IMR-90 (cell line): ENCODE results near the gene ATP8B4. TPM values are rescaled to one million over a fixed set of nuclear protein-coding genes. Genes with fewer than 3 reads are reported as not detected.

Source experiments
- ATAC-seq: fragments of 200-7000 bp; cut with Tn5 transposase; 2 replicates; pipeline ENCODE4 v1.9.1; 2020; ENCODE audit warnings: low read depth, mild to moderate bottlenecking, moderate library complexity
- BruUV-seq: library from RNA; stranded (reverse); fragments of 400-500 nt; replicated peaks from 2 replicates; lab custom pipeline; 2021; lab: Mats Ljungman, UMichigan
- CTCF ChIA-PET: fragments of 300-600 bp; formaldehyde crosslinking; extraction: SDS; loops from one replicate; lab custom pipeline; 2021; ENCODE audit warnings: antibody characterized with exemption; lab: Yijun Ruan, JAX
- POLR2A ChIA-PET: fragments of 300-600 bp; sonication (Branson Sonifier 250); formaldehyde crosslinking; loops from one replicate; lab custom pipeline; 2022; ENCODE audit warnings: antibody characterized with exemption; ENCODE audit not compliant: unreplicated experiment; lab: Charles Lee
- DNase-seq: peaks from one replicate; pipeline ENCODE4 v3.0.0; 2013
- H2AFZ ChIP-seq: replicated peaks from 2 replicates; pipeline ENCODE3; 2013; ENCODE audit warnings: low read length, mild to moderate bottlenecking; ENCODE audit not compliant: poor library complexity
- H2AK5ac ChIP-seq: 2 replicates; pipeline ENCODE4 v1.6.1; 2013; ENCODE audit warnings: low read depth, low read length, inconsistent platforms
- H2AK9ac ChIP-seq: replicated peaks from 2 replicates; pipeline ENCODE3; 2013; ENCODE audit warnings: mild to moderate bottlenecking, low read depth, low read length, moderate library complexity; ENCODE audit not compliant: poor library complexity
- H2BK120ac ChIP-seq: 2 replicates; pipeline ENCODE4 v1.6.1; 2013; ENCODE audit warnings: low read depth, low read length, inconsistent platforms
- H2BK15ac ChIP-seq: 3 replicates; pipeline ENCODE4 v1.6.1; 2013; ENCODE audit warnings: low read depth, low read length, inconsistent platforms
- H2BK20ac ChIP-seq: 2 replicates; pipeline ENCODE4 v1.6.1; 2013; ENCODE audit warnings: low read depth, mild to moderate bottlenecking, inconsistent platforms, low read length, moderate library complexity
- H2BK5ac ChIP-seq: 2 replicates; pipeline ENCODE4 v1.6.1; 2013; ENCODE audit warnings: mild to moderate bottlenecking, low read depth, low read length, inconsistent platforms; ENCODE audit not compliant: poor library complexity, severe bottlenecking
- H3K14ac ChIP-seq: replicated peaks from 2 replicates; pipeline ENCODE4 v1.6.1; 2013; ENCODE audit warnings: low read depth, low read length, inconsistent platforms
- H3K18ac ChIP-seq: 2 replicates; pipeline ENCODE4 v1.6.1; 2013; ENCODE audit warnings: low read depth, low read length, control low read depth
- H3K23ac ChIP-seq: 2 replicates; pipeline ENCODE4 v1.6.1; 2013; ENCODE audit warnings: low read depth, low read length, inconsistent platforms
- H3K27ac ChIP-seq: 2 replicates; pipeline ENCODE4 v1.5.1; 2013; ENCODE audit warnings: mild to moderate bottlenecking, control low read depth, low read length; ENCODE audit not compliant: insufficient read depth
- H3K27me3 ChIP-seq: 2 replicates; pipeline ENCODE4 v1.6.1; 2013; ENCODE audit warnings: low read length; ENCODE audit not compliant: control insufficient read depth, insufficient read depth
- H3K36me3 ChIP-seq: 2 replicates; pipeline ENCODE4 v1.6.1; 2013; ENCODE audit warnings: low read length, mixed read lengths; ENCODE audit not compliant: control insufficient read depth, insufficient read depth
- H3K4ac ChIP-seq: 2 replicates; pipeline ENCODE4 v1.6.1; 2013; ENCODE audit warnings: low read depth, low read length, inconsistent platforms
- H3K4me1 ChIP-seq: 2 replicates; pipeline ENCODE4 v1.6.1; 2013; ENCODE audit warnings: low read length, mixed read lengths; ENCODE audit not compliant: control insufficient read depth, insufficient read depth
- H3K4me2 ChIP-seq: 2 replicates; pipeline ENCODE4 v1.6.1; 2013; ENCODE audit warnings: low read depth, mild to moderate bottlenecking, control low read depth, low read length, moderate library complexity
- H3K4me3 ChIP-seq: 2 replicates; pipeline ENCODE4 v1.5.1; 2013; ENCODE audit warnings: low read depth, mild to moderate bottlenecking, control low read depth, low read length, moderate library complexity; ENCODE audit not compliant: insufficient read depth
- H3K56ac ChIP-seq: 2 replicates; pipeline ENCODE4 v1.6.1; 2013; ENCODE audit warnings: low read length, inconsistent platforms; ENCODE audit not compliant: insufficient read depth; ENCODE audit errors: extremely low read depth
- H3K79me1 ChIP-seq, 2 experiments: 2 replicates each; pipeline ENCODE4 v1.6.1; 2013; ENCODE audit warnings: low read length in 2 of 2, inconsistent platforms in 1 of 2, low read depth in 1 of 2
- H3K9ac ChIP-seq: 2 replicates; pipeline ENCODE4 v1.6.1; 2013; ENCODE audit warnings: low read depth, low read length, control low read depth
- H3K9me1 ChIP-seq: 2 replicates; pipeline ENCODE4 v1.6.1; 2013; ENCODE audit warnings: low read length, inconsistent platforms; ENCODE audit not compliant: insufficient read depth
- H3K9me3 ChIP-seq: 2 replicates; pipeline ENCODE4 v1.6.1; 2013; ENCODE audit warnings: low read length; ENCODE audit not compliant: control insufficient read depth, insufficient read depth
- H4K20me1 ChIP-seq: 2 replicates; pipeline ENCODE4 v1.6.1; 2013; ENCODE audit warnings: low read length, inconsistent platforms; ENCODE audit not compliant: insufficient read depth
- H4K5ac ChIP-seq: 2 replicates; pipeline ENCODE4 v1.6.1; 2013; ENCODE audit warnings: mild to moderate bottlenecking, low read depth, low read length, control low read depth
- H4K8ac ChIP-seq, 2 experiments: 2 replicates each; pipeline ENCODE4 v1.6.1; 2013; ENCODE audit warnings: low read depth in 2 of 2, low read length in 2 of 2, control low read depth in 1 of 2, inconsistent platforms in 1 of 2
- H4K91ac ChIP-seq: 2 replicates; pipeline ENCODE4 v1.6.1; 2013; ENCODE audit warnings: low read depth, low read length, inconsistent platforms; ENCODE audit not compliant: insufficient read depth
- CEBPB ChIP-seq: IDR thresholded peaks from 2 replicates; pipeline ENCODE4 v1.6.1; 2012; ENCODE audit warnings: low read depth, low read length, improper control_type of control experiment
- CHD1 ChIP-seq: IDR thresholded peaks from 2 replicates; pipeline ENCODE4 v1.6.1; 2012; ENCODE audit warnings: low read depth, low read length, improper control_type of control experiment
- CTCF ChIP-seq: conservative IDR thresholded peaks from 2 replicates; pipeline ENCODE4 v1.5.1; 2012; ENCODE audit warnings: mild to moderate bottlenecking, low read depth, low read length, improper control_type of control experiment
- FOS ChIP-seq: fragments of 150-350 bp; IDR thresholded peaks from 2 replicates; pipeline ENCODE4 v1.6.1; 2016; ENCODE audit warnings: low read depth, low read length
- MAZ ChIP-seq: IDR thresholded peaks from 2 replicates; pipeline ENCODE4 v1.6.1; 2012; ENCODE audit warnings: low read depth, mild to moderate bottlenecking, low read length, improper control_type of control experiment, moderate library complexity, borderline replicate concordance
- MXI1 ChIP-seq: IDR thresholded peaks from 2 replicates; pipeline ENCODE4 v1.6.1; 2012; ENCODE audit warnings: low read depth, mild to moderate bottlenecking, low read length, moderate library complexity, borderline replicate concordance
- POLR2A ChIP-seq: IDR thresholded peaks from 2 replicates; pipeline ENCODE4 v1.6.1; 2012; ENCODE audit warnings: mild to moderate bottlenecking, low read depth, low read length
- RAD21 ChIP-seq: IDR thresholded peaks from 2 replicates; pipeline ENCODE4 v1.6.1; 2012; ENCODE audit warnings: low read length, improper control_type of control experiment
- RCOR1 ChIP-seq: IDR thresholded peaks from 2 replicates; pipeline ENCODE4 v1.6.1; 2012; ENCODE audit warnings: mild to moderate bottlenecking, low read length, improper control_type of control experiment; ENCODE audit not compliant: insufficient replicate concordance
- RFX5 ChIP-seq: IDR thresholded peaks from 2 replicates; pipeline ENCODE4 v1.8.0; 2012; ENCODE audit warnings: low read depth, mild to moderate bottlenecking, low read length, moderate library complexity
- SMC3 ChIP-seq: fragments of 150-350 bp; IDR thresholded peaks from 2 replicates; pipeline ENCODE4 v1.6.1; 2016; ENCODE audit warnings: low read depth, mild to moderate bottlenecking, antibody characterized with exemption, low read length, moderate library complexity
- USF2 ChIP-seq: fragments of 150-350 bp; IDR thresholded peaks from 2 replicates; pipeline ENCODE4 v1.6.1; 2017; ENCODE audit warnings: mild to moderate bottlenecking, antibody characterized with exemption, low read length, low read depth
- WGBS, 2 experiments: methylation state at CpG; one replicate each; pipeline versions ENCODE4 v1.1.5 to v1.1.7; 2013; ENCODE audit warnings: missing lambda C conversion rate in 2 of 2; ENCODE audit not compliant: insufficient read length in 1 of 2; ENCODE audit errors: extremely low coverage in 2 of 2; 5-methylcytosine and 5-hydroxymethylcytosine counted together
- dilution Hi-C: fragments of 300-500 bp; cut with HindIII; formaldehyde crosslinking; loops from one replicate; pipeline ENCODE4 v1.14.3; 2018; ENCODE audit warnings: low sequenced_read_pairs; ENCODE audit not compliant: unreplicated experiment
- in situ Hi-C: fragments of 300-500 bp; cut with MboI; formaldehyde crosslinking; loops from 3 replicates; pipeline ENCODE4 v1.14.3; 2019; ENCODE audit warnings: low sequenced_read_pairs, inconsistent platforms, mixed read lengths
- intact Hi-C: fragments of 100-400 bp; cut with micrococcal nuclease; formaldehyde crosslinking; loops from 2 replicates; pipeline ENCODE4 v1.10.0; 2022
- polyA plus RNA-seq, 3 experiments: library from polyadenylated mRNA; depleted of rRNA; stranded (reverse); fragments of >200 nt; gene quantifications; 2 replicates each; pipeline ENCODE4 v1.2.3, GENCODE V29; 2012; ENCODE audit warnings: low replicate concordance in 1 of 3
- total RNA-seq: library from RNA; depleted of rRNA; stranded (reverse); fragments of >200 nt; gene quantifications from 2 replicates; pipeline ENCODE4 v1.2.3, GENCODE V29; 2012
- TF ChIP-seq, protein P1 (sequence below): fragments of 150-350 bp; IDR thresholded peaks from 2 replicates; pipeline ENCODE4 v1.6.1; 2016; ENCODE audit warnings: low read depth, mild to moderate bottlenecking, low read length, moderate library complexity, borderline replicate concordance

Gene ATP8B4
- total and polyA plus RNA-seq, 2 of the 4 experiments (the other 2 are of a cell fraction) = 0.12 to 0.54 TPM

DNA sequence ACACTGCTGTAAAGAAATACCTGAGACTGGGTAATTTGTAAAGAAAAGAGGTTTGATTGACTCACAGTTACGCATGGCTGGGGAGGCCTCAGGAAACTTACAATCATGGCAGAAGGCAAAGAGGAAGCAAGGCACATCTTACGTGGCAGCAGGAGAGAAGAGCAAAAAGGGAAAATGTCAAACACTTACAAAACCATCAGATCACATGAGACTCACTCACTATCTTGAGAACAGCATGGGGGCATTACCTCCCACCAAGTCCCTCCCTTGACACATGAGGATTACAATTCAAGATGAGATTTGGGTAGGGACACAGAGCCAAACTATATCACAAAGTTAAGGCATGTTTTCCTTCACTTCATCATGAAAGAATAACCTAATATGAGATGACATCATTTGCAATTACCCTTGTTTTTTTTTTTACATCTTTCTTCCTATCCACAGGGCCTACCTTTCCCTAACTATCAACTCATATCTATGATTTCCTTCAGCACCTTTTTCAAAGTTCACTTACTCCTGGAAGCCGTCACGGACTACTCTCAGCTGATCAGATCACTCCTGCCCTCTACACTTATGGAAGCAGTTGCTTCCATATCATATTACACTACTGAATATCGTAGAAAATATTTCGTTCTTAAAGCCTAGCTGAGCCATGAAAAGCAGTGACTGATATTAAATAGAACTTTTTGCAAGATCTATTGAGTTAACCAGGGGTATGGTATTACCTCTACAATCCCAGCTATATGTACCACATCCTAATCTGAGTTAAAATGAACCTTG lies 25.5 kb upstream of the ATP8B4 start:
- H4K8ac ChIP-seq = peak overlapping the region; percentile 76 to 80
- ATAC-seq (peak; percentile 11; the same call in 1 of the 2 replicates), DNase-seq (no peak)
- H3K36me3 ChIP-seq = no peaks in the 10 kb centered on the region
- H3K9me1 ChIP-seq = peaks cover 5% of the 10 kb centered on the region; the same call in 1 of the 2 replicates
- H3K9me3 ChIP-seq = no peaks in the 10 kb centered on the region
- intact Hi-C loops = loop anchor here (1.0 to 10.0 kb wide), 4 partner anchors 270 to 1500 kb away; partner anchors contain the start of gene FBN1
- in situ Hi-C loops = loop anchor here (5.0 to 25.0 kb wide), 6 partner anchors 163 to 1780 kb away; partner anchors contain the start of gene FGF7
- H2BK15ac ChIP-seq = peak overlapping the region; percentile 69
- no peaks in the 10 kb centered on the region for H3K79me1 ChIP-seq
- 0 out of 2 replicates have a peak overlapping the region, but pooled peaks have one; percentile 4 for H3K9ac ChIP-seq
- dilution Hi-C loops = no loop called here
- no peak overlapping the region for H2AFZ ChIP-seq
- H3K23ac ChIP-seq = peak overlapping the region; percentile 64; the same call in 1 of the 2 replicates
- no peaks in the 10 kb centered on the region for H3K27me3 ChIP-seq
- no peak overlapping the region; the same call in 1 of the 2 replicates for H3K4me2 ChIP-seq
- peak overlapping the region; percentile 69 for H2BK120ac ChIP-seq
- peak overlapping the region; percentile 51; the same call in 1 of the 2 replicates for H3K14ac ChIP-seq
- ChIA-PET POLR2A (no interaction called here), CTCF (interaction anchor here (0.6 to 1.7 kb wide), 5 partner anchors 10 to 172 kb away, joined by 3 to 4 read pairs (median 4); no protein-coding TSS in a partner anchor)
- BruUV-seq = no TSS peak
- H3K18ac ChIP-seq = peak overlapping the region; percentile 46; the same call in 1 of the 2 replicates
- H3K56ac ChIP-seq = no peak overlapping the region
- no peak overlapping the region for H3K4me3 ChIP-seq
- H4K91ac ChIP-seq = peak overlapping the region; percentile 59
- H3K27ac ChIP-seq = peak overlapping the region; percentile 33; the same call in 1 of the 2 replicates
- peak overlapping the region; percentile 73 for H3K4ac ChIP-seq
- peak overlapping the region; percentile 84 for H2BK20ac ChIP-seq
- no peaks in the 10 kb centered on the region; the same call in 1 of the 2 replicates for H3K4me1 ChIP-seq
- peak overlapping the region; percentile 86 for H2BK5ac ChIP-seq
- H4K5ac ChIP-seq = peak overlapping the region; percentile 56; the same call in 1 of the 2 replicates
- no peaks in the 10 kb centered on the region for H4K20me1 ChIP-seq
- WGBS, 2 experiments = 0% methylated on average over 1 of the region's 6 CpGs; no CpG with 5 or more reads in 1 of the 2 experiments
- H2AK5ac ChIP-seq = peak overlapping the region; percentile 91
- H2AK9ac ChIP-seq = no peak overlapping the region
- TF ChIP-seq RFX5 = no peak
- TF ChIP-seq, protein P1, sequence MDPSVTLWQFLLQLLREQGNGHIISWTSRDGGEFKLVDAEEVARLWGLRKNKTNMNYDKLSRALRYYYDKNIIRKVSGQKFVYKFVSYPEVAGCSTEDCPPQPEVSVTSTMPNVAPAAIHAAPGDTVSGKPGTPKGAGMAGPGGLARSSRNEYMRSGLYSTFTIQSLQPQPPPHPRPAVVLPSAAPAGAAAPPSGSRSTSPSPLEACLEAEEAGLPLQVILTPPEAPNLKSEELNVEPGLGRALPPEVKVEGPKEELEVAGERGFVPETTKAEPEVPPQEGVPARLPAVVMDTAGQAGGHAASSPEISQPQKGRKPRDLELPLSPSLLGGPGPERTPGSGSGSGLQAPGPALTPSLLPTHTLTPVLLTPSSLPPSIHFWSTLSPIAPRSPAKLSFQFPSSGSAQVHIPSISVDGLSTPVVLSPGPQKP = no peak
- no peak for TF ChIP-seq MAZ
- TF ChIP-seq CTCF = no peak
- no peak for TF ChIP-seq CHD1
- TF ChIP-seq RAD21 = no peak
- no peak for TF ChIP-seq CEBPB
- no peak for TF ChIP-seq MXI1
- no peak for TF ChIP-seq FOS
- no peak for TF ChIP-seq POLR2A
- no peak for TF ChIP-seq USF2
- no peak for TF ChIP-seq SMC3
- no peak for TF ChIP-seq RCOR1
